NCI-H526 treated with DMSO at 0.1 percent for 48 hours (cell line): Measurements from ENCODE around the gene GBP3.
"Not testable (repeated sequence)": the region's sequence is repeated elsewhere in the genome, so short reads cannot be mapped to it uniquely, and the experiment has no call there.

Source experiments
- DNase-seq: peaks from one replicate; lab custom pipeline; 2025; lab: John Stamatoyannopoulos, UW

GBP3 gene

GRCh38 chr1:89022167-89022959 lies at the start of gene GBP3:
Gene GBP3 (minus strand): TSS chr1:89022866. CDS start chr1:89020721, 2,145 bp downstream.
- no peak for DNase-seq

GRCh38 chr1:89070509-89070908 lies 47.8 kb upstream of the GBP3 start:
- no peak for DNase-seq

GRCh38 chr1:89069951-89070350 lies 47.3 kb upstream of the GBP3 start:
- no peak for DNase-seq

GRCh38 chr1:89068291-89068690 lies 45.6 kb upstream of the GBP3 start:
- DNase-seq: no peak

GRCh38 chr1:89065079-89065868 lies 42.6 kb upstream of the GBP3 start, which contains the start of gene GBP1:
Gene GBP1 (minus strand): TSS chr1:89065208. CDS start chr1:89063234, 1,974 bp downstream.
- no peak for DNase-seq

GRCh38 chr1:89064632-89065031 lies 42.0 kb upstream of the GBP3 start:
- no peak for DNase-seq

GRCh38 chr1:89063094-89063493 lies 40.4 kb upstream of the GBP3 start:
- DNase-seq: no peak

- DNase-seq: no peak
Observed at GRCh38 chr1:89060091-89060490, 37.4 kb upstream of the GBP3 start.

GRCh38 chr1:89051955-89052312 lies 29.3 kb upstream of the GBP3 start:
- DNase-seq: no peak

GRCh38 chr1:89051300-89051954 lies 28.8 kb upstream of the GBP3 start:
- no peak for DNase-seq

GRCh38 chr1:89050649-89051033 lies 28.0 kb upstream of the GBP3 start:
- no peak for DNase-seq

- not testable (repeated sequence) for DNase-seq
Observed at GRCh38 chr1:89049901-89050648, 27.4 kb upstream of the GBP3 start.

GRCh38 chr1:89049187-89049586 lies 26.5 kb upstream of the GBP3 start:
- DNase-seq: not testable (repeated sequence)

- no peak for DNase-seq
Observed at GRCh38 chr1:89047734-89048133, 25.1 kb upstream of the GBP3 start.

GRCh38 chr1:89046318-89047183 lies 23.9 kb upstream of the GBP3 start:
- DNase-seq: not testable (repeated sequence)

- DNase-seq: no peak
Observed at GRCh38 chr1:89044970-89045721, 22.5 kb upstream of the GBP3 start.

- DNase-seq: no peak
Observed at GRCh38 chr1:89043940-89044339, 21.3 kb upstream of the GBP3 start.

GRCh38 chr1:89042491-89042890 lies 19.8 kb upstream of the GBP3 start:
- no peak for DNase-seq

- DNase-seq: no peak
Observed at GRCh38 chr1:89041721-89042120, 19.1 kb upstream of the GBP3 start.

- no peak for DNase-seq
Observed at GRCh38 chr1:89041119-89041641, 18.5 kb upstream of the GBP3 start.
